T-helper 2 cell (primary cell): ENCODE measurements around the gene BICC1.

Experiments used
- DNase-seq, 5 experiments: peaks; one replicate each; pipeline versions ENCODE4 v3.0.0 to v3.0.0-alpha.2; 2012 to 2022

BICC1 gene

DNA sequence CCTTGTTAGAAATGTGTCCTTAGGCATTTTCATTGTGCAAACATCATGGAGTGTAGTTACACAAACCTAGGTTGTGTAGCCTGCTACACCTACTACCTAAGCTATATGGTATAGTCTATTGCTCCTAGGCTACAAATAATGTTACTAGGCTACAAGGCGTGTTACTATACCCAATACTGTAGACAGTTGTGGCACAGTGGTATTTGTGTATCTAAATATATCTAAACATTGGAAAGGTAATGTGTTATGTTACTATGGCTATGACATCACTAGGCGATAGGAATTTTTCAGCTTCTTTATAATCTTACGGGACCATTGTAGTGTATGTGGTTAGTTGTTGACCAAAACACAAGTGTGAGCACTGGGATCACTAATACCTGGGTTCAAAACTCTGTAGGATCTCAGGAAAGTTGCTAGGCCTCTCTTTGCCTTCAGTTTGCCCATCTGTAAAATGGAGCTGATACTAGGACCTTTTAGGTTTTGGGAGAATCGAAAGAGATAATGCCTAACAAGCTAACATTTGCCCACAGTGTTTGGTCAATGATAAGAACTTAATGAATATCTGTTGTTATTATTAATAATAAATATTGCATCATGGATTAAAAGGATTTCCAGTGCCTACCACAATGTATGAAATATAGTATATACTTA is 2.7 kb downstream of the BICC1 start:
- DNase-seq: no peak

DNA sequence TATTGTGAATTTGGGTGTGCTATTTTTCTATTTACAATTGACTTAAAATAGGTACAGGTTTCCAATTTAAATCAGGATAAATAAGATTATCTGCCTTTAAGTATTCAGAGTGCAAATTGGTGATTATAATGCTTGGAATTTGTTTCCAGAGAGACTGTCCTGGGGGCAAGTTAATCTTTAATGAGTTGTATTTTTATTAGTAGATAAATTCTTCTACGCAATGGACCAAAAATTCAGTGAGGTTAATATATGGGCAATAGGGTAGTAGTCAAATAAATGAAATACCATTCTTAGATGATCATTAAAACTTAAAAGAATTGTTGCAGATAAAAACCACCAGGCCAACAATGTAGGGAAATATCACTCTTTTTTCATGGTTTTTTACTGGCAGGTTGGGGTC is 3.4 kb downstream of the BICC1 start:
- DNase-seq: no peak

GRCh38 chr10:58516671-58517070 is 4.0 kb downstream of the BICC1 start:
- DNase-seq: no peak

DNA sequence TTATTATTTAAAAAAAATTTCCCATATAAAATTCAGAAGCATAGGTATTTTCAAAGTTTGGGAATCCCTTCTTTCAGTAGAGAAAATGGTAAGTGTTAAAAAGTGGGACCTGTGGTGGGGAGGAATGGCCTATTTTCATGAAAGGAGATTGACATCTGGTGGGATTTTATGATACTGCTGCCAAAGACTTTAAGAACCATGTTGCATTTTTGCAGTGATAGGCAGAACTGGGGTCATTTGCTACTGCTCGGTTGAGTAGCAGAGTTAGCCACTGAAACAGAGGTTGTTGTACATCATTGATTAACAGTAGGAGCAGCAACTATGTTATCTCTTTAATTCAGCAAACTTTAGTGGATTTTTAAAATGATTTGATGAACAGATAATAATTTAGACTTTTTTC is 4.4 kb downstream of the BICC1 start:
- DNase-seq: no peak

DNA sequence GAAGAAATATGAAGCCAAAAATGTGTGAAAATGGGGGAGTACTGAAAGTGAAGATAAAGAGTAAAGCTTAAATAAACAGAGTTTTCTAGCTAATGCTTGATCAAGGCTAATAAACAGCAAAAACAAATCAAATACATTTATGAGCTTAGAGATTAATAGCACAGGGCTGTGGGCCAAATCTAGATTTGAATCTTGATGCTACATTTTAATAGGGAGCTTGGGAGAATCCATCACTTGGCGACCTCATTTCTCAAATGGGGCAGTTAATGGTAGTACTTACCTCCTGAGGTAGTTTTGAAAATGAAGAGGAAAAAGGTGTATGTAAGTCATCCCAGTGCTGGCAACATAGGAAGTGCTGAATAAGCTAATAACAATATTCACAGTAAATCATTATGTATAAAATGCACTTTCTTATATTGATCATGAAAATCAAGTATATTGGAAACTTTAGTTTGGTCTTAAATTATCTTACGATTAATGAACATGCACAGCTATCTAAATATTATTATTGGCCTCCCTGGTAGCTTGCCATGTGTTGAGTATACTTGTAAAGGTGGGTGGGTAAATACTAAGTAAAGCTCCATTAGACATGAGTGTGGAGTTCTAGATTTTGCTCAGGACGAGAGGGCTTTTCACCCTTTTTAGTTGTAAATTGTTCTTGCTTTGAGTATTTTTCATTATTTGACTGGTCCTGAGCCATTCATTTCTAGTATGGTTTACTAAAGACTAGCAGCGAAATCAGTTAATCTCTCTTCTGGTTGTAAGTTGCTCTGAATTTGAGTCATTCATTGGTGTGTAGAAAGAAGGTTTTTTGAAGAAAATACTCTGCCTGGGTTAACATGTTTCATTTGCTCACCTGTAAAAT is 5.1 kb downstream of the BICC1 start:
- peak in 1 of 5 experiments; percentile 83 for DNase-seq

- DNase-seq: peak in 1 of 5 experiments; percentile 15
Measured at GRCh38 chr10:58518775-58519174, 6.1 kb downstream of the BICC1 start.

GRCh38 chr10:58529077-58529728 is 16.5 kb downstream of the BICC1 start:
- DNase-seq: no peak

DNA sequence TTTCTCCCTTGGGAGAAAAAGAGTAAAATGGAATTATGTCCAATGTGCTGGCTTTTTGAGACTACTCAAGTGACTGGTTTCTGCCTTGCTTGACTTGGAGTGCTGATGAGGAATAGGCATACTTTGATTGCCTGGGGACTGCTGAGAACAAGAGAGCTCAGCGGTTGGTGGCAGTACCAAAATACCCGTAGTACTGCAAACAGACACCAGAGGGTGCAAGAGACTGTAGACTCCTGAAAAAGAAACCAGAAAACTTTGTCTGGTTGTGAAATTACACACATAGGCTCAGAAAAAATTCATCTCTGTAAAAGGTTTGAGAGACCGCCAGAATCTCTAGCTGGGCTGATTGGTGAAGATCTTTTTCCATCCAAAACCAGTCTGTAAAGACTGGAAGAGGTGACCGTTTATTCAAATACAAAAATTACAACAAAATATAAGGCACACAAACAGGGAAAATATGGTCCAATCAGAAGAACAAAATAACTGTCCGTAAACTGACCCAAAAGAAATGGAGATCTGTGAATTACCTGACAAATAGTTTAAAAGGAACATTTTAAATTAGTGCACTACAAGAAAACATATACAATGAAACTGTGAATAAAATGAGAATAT is 18.5 kb downstream of the BICC1 start:
- DNase-seq: peak in 2 of 5 experiments; percentile 24 to 69

GRCh38 chr10:58535311-58535710 is 22.6 kb downstream of the BICC1 start:
- no peak for DNase-seq

GRCh38 chr10:58543141-58543540 is 30.5 kb downstream of the BICC1 start:
- no peak for DNase-seq

- no peak for DNase-seq
Measured at GRCh38 chr10:58544135-58544534, 31.5 kb downstream of the BICC1 start.

- no peak for DNase-seq
Measured at GRCh38 chr10:58545427-58545826, 32.8 kb downstream of the BICC1 start.

DNA sequence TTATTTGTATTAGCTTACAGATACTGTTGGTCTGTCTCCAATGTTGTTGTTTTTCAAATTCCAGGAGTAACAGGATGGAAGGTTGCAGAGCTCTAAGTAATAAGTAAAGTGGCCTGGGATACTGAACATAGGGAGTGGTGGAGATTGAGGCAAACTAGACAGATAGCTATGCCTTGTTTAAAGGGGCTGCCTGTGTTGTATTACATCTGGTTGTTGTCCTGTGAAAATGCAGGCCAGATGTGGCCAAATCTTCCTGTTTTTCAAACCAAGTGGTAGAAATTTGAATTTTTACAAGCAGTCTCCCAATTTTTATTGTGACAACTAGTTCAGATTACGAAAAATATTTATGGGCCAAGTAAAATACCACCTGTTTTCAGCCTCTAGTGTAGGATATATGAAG is 33.5 kb downstream of the BICC1 start:
- no peak for DNase-seq

GRCh38 chr10:58546722-58547445 is 34.2 kb downstream of the BICC1 start:
- no peak for DNase-seq

- no peak for DNase-seq
Measured at GRCh38 chr10:58547963-58548362, 35.3 kb downstream of the BICC1 start.

DNA sequence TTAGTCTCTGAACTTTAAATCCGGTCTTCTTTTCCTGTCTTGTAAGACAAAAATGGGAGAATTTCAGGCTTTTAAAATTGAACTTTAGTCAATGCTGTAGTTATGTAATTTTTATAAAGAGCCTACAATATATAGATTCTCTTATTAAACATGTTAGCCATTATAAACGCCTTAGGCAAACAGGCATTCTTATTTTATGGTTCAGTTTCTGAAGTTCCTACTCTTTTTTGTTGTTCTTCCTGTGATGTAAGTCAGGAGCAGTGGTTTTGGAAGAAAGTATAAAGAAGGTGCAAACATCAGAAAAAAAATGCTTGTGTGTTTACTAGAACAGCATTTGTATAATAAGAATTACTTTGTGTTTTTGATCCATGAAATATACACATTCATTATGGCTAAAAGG is 41.6 kb downstream of the BICC1 start:
- no peak for DNase-seq

- no peak for DNase-seq
Measured at GRCh38 chr10:58555170-58555929, 42.7 kb downstream of the BICC1 start.

- DNase-seq: no peak
Measured at GRCh38 chr10:58555930-58556311, 43.2 kb downstream of the BICC1 start.

DNA sequence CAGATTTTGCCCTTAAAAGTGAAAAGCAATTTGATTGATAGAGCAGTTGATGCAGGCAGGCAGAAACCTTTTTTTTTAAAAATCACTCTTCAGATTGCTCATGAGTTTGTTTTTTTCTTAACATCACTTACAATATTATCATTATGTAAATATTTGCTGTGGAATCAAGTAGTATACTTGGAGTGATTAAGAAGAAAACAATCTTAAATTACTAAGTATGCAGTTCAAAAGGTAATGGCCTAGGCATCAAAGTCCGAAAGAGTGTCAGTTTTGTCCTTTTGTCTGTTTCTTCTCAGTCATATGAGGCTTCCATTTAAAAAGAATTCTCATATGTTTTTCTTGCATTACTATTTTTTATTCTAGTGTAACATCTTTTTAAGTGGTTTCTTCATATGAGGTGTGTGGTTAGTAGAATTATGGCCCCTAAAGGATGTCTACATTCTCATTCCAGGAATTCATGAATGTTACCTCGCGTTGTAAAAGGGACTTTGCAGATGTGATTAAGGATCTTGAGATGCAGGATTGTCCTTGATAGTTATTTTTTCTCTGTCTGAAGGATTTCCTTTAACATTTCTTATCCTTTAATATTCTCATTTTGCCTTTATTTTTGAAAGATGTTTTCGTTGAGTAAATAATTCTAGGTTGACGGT is 44.0 kb downstream of the BICC1 start:
- DNase-seq: no peak

GRCh38 chr10:58557714-58558113 is 45.0 kb downstream of the BICC1 start:
- DNase-seq: no peak

DNA sequence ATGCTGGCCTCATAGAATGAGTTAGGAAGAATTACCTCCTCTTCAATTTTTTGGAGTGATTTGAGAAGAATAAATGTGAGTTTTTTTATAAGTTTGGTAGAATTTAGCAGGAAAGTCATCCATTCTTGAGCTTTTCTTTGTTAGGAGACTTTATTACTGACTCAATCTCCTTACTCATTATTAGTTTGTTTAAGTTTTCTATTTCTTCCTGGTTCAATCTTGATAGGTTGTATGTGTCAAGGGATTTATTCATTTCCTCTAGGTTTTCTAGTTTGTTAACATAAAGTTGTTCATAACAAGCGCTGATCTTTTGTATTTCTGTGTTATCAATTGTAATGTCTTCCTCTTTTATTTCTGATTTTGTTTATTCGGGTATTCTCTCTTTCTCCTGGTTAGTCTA is 47.4 kb downstream of the BICC1 start:
- DNase-seq: no peak
